ENCODE measurements around the gene G6PD. TPM values are rescaled to one million over a fixed set of nuclear protein-coding genes. Genes with fewer than 3 reads are reported as not detected.

Gene G6PD
- total RNA-seq, 1 donor from 2014 or later, result 57.9 TPM

- H3K27ac Mint-ChIP-seq, result no peak overlapping the region
- no peaks in the 10 kb centered on the region for H3K27me3 Mint-ChIP-seq
- no peaks in the 10 kb centered on the region for H3K36me3 Mint-ChIP-seq
- DNase-seq (ENCODE audit: extremely low spot score, unreplicated experiment), result no peak
- H3K4me1 Mint-ChIP-seq (ENCODE audit: unreplicated experiment), result no peaks in the 10 kb centered on the region
- H3K9me3 Mint-ChIP-seq, result no peaks in the 10 kb centered on the region
- TF ChIP-seq CTCF (conservative IDR thresholded peaks at IDR 0.05), result no peak
- no peak overlapping the region for H3K4me3 Mint-ChIP-seq
Observed at GRCh38 chrX:154495472-154495922, 51.1 kb downstream of the G6PD start.

GRCh38 chrX:154494715-154495114, 51.9 kb downstream of the G6PD start:
- no peak overlapping the region for H3K4me3 Mint-ChIP-seq
- DNase-seq (ENCODE audit: extremely low spot score, unreplicated experiment), result no peak

GRCh38 chrX:154490414-154491083, 56.1 kb downstream of the G6PD start, which contains the start of gene SLC10A3:
Gene SLC10A3 (minus strand): TSS chrX:154490629. CDS start chrX:154488940, 1,689 bp downstream.
- peak within 1 kb of the TSS; percentile 90 for H3K4me3 Mint-ChIP-seq
- DNase-seq (ENCODE audit: extremely low spot score, unreplicated experiment), result peak; percentile 92
- no peaks in the 10 kb centered on the region for H3K9me3 Mint-ChIP-seq
- no peaks in the 10 kb centered on the region for H3K4me1 Mint-ChIP-seq (ENCODE audit: unreplicated experiment)
- TF ChIP-seq CTCF (conservative IDR thresholded peaks at IDR 0.05), result no peak
- H3K36me3 Mint-ChIP-seq, result no peaks in the 10 kb centered on the region
- no peaks in the 10 kb centered on the region for H3K27me3 Mint-ChIP-seq
- H3K27ac Mint-ChIP-seq, result peak within 1 kb of the TSS; percentile 95

More at GRCh38 chrX:154494715-154495114, 51.9 kb downstream of the G6PD start:
- no peak overlapping the region for H3K27ac Mint-ChIP-seq
- TF ChIP-seq CTCF (conservative IDR thresholded peaks at IDR 0.05), result no peak
- no peaks in the 10 kb centered on the region for H3K4me1 Mint-ChIP-seq (ENCODE audit: unreplicated experiment)
- no peaks in the 10 kb centered on the region for H3K27me3 Mint-ChIP-seq
- no peaks in the 10 kb centered on the region for H3K36me3 Mint-ChIP-seq
- H3K9me3 Mint-ChIP-seq, result no peaks in the 10 kb centered on the region

GRCh38 chrX:154490021-154490413, 56.6 kb downstream of the G6PD start:
- peak; percentile 62 for DNase-seq (ENCODE audit: extremely low spot score, unreplicated experiment)

GRCh38 chrX:154489182-154489581, 57.5 kb downstream of the G6PD start:
- Mint-ChIP-seq H3K4me1 (ENCODE audit: unreplicated experiment) (no peaks in the 10 kb centered on the region), H3K27ac (peak overlapping the region; percentile 91)

More at GRCh38 chrX:154490021-154490413, 56.6 kb downstream of the G6PD start:
- Mint-ChIP-seq H3K4me1 (ENCODE audit: unreplicated experiment) (no peaks in the 10 kb centered on the region), H3K27me3 (no peaks in the 10 kb centered on the region), H3K27ac (peak overlapping the region; percentile 91), H3K9me3 (no peaks in the 10 kb centered on the region), H3K4me3 (peak overlapping the region; percentile 88), H3K36me3 (no peaks in the 10 kb centered on the region)
- no peak for TF ChIP-seq CTCF (conservative IDR thresholded peaks at IDR 0.05)

More at GRCh38 chrX:154489182-154489581, 57.5 kb downstream of the G6PD start:
- no peak for TF ChIP-seq CTCF (conservative IDR thresholded peaks at IDR 0.05)
- no peak for DNase-seq (ENCODE audit: extremely low spot score, unreplicated experiment)
- no peaks in the 10 kb centered on the region for H3K27me3 Mint-ChIP-seq
- no peaks in the 10 kb centered on the region for H3K36me3 Mint-ChIP-seq
- no peaks in the 10 kb centered on the region for H3K9me3 Mint-ChIP-seq
- peak overlapping the region; percentile 88 for H3K4me3 Mint-ChIP-seq
